Endothelial cell of umbilical vein (primary cell): ENCODE results near the gene ARFGAP3. TPM values are rescaled to one million over a fixed set of nuclear protein-coding genes. Genes with fewer than 3 reads are reported as not detected.

Experiments
- BruUV-seq: library from RNA; stranded (reverse); fragments of 400-500 nt; replicated peaks from 2 replicates; lab custom pipeline; 2021; lab: Mats Ljungman, UMichigan
- CTCF ChIA-PET: fragments of 300-600, 350-600 bp; sonication (Branson Sonifier 250); formaldehyde crosslinking; loops from one replicate; lab custom pipeline; 2021; ENCODE audit warnings: antibody characterized with exemption, inconsistent platforms; lab: Charles Lee
- POLR2A ChIA-PET: fragments of 300-600, 350-600 bp; sonication (Branson Sonifier 250); formaldehyde crosslinking; loops from one replicate; lab custom pipeline; 2021; ENCODE audit warnings: antibody characterized with exemption, inconsistent platforms; lab: Charles Lee
- DNase-seq: peaks from one replicate; pipeline ENCODE4 v3.0.0-alpha.2; 2011; ENCODE audit warnings: low read depth, low spot score
- FAIRE-seq: peaks from 2 replicates; lab custom pipeline; 2011; peaks lifted over from hg19 to GRCh38; lab: Jason Lieb, UNC
- H2AFZ ChIP-seq: 2 replicates; pipeline ENCODE4 v1.6.0; 2012; ENCODE audit warnings: low read depth, low read length, control low read depth, inconsistent platforms
- H3K27ac ChIP-seq: 2 replicates; pipeline ENCODE4 v1.5.1; 2011; ENCODE audit warnings: low read depth, mild to moderate bottlenecking, control low read depth, low read length, moderate library complexity; ENCODE audit not compliant: insufficient read depth
- H3K27me3 ChIP-seq, 2 experiments: 2 replicates each; pipeline versions ENCODE4 v1.6.0 to v1.6.1; 2011; ENCODE audit warnings: low read length in 2 of 2, mixed read lengths in 1 of 2; ENCODE audit not compliant: control insufficient read depth in 2 of 2, insufficient read depth in 2 of 2
- H3K36me3 ChIP-seq, 2 experiments: 2 replicates in 1 of 2; 3 replicates in 1 of 2; pipeline ENCODE4 v1.5.1; 2011; ENCODE audit warnings: low read length in 2 of 2, mild to moderate bottlenecking in 1 of 2, moderate library complexity in 1 of 2; ENCODE audit not compliant: control insufficient read depth in 2 of 2, insufficient read depth in 2 of 2; ENCODE audit errors: extremely low read depth in 1 of 2
- H3K4me1 ChIP-seq: 3 replicates; pipeline ENCODE4 v1.5.1; 2011; ENCODE audit warnings: mild to moderate bottlenecking, low read length; ENCODE audit not compliant: control insufficient read depth, insufficient read depth; ENCODE audit errors: extremely low read depth
- H3K4me2 ChIP-seq: 2 replicates; pipeline ENCODE4 v1.6.1; 2011; ENCODE audit warnings: low read length, control low read depth, mixed read lengths; ENCODE audit not compliant: insufficient read depth
- H3K4me3 ChIP-seq, 3 experiments: fragments of 200-600 bp in 1 of 3; sonication (generic), shearing (Covaris generic) in 1 of 3; replicated peaks in 1 of 3; 2 replicates each; pipeline ENCODE4 v1.5.1; 2011 to 2016; ENCODE audit warnings: control low read depth in 3 of 3, low read length in 3 of 3, mild to moderate bottlenecking in 2 of 3, inconsistent platforms in 1 of 3, low read depth in 1 of 3, moderate library complexity in 1 of 3; ENCODE audit not compliant: insufficient read depth in 1 of 3
- H3K79me2 ChIP-seq: 2 replicates; pipeline ENCODE4 v1.6.0; 2012; ENCODE audit warnings: low read length, inconsistent platforms; ENCODE audit not compliant: control insufficient read depth, insufficient read depth
- H3K9ac ChIP-seq: replicated peaks from 2 replicates; pipeline ENCODE3; 2011; ENCODE audit warnings: low read length, control low read depth; ENCODE audit not compliant: insufficient read depth; ENCODE audit errors: extremely low read depth
- H3K9me1 ChIP-seq: replicated peaks from 3 replicates; pipeline ENCODE4 v1.6.0; 2011; ENCODE audit warnings: mild to moderate bottlenecking, low read length; ENCODE audit not compliant: control insufficient read depth, insufficient read depth; ENCODE audit errors: extremely low read depth
- H3K9me3 ChIP-seq: replicated peaks from 2 replicates; pipeline ENCODE4 v1.5.1; 2012; ENCODE audit warnings: low read length, inconsistent platforms; ENCODE audit not compliant: control insufficient read depth, insufficient read depth
- H4K20me1 ChIP-seq: replicated peaks from 2 replicates; pipeline ENCODE3; 2011; ENCODE audit warnings: mild to moderate bottlenecking, low read length; ENCODE audit not compliant: control insufficient read depth, insufficient read depth; ENCODE audit errors: extremely low read depth
- EZH2 ChIP-seq: IDR thresholded peaks from 2 replicates; pipeline ENCODE4 v1.6.1; 2012; ENCODE audit warnings: borderline replicate concordance, low read depth, mild to moderate bottlenecking, moderate library complexity, low read length, inconsistent platforms; ENCODE audit not compliant: severe bottlenecking
- FOS ChIP-seq: IDR thresholded peaks from 2 replicates; pipeline ENCODE4 v1.6.1; 2011; ENCODE audit warnings: mild to moderate bottlenecking, low read length, moderate library complexity, borderline replicate concordance; ENCODE audit not compliant: insufficient read depth
- JUN ChIP-seq: IDR thresholded peaks from 2 replicates; pipeline ENCODE4 v1.6.1; 2011; ENCODE audit warnings: borderline replicate concordance, low read depth; ENCODE audit not compliant: insufficient read length, insufficient read depth
- MAX ChIP-seq: IDR thresholded peaks from 2 replicates; pipeline ENCODE4 v1.6.1; 2011; ENCODE audit not compliant: insufficient read depth, insufficient read length
- MYC ChIP-seq: IDR thresholded peaks from one replicate; pipeline ENCODE4 v1.6.1; 2011; ENCODE audit warnings: mild to moderate bottlenecking, low read depth, low read length
- POLR2A ChIP-seq: IDR thresholded peaks from 2 replicates; pipeline ENCODE4 v1.6.1; 2012; ENCODE audit warnings: low read depth, mild to moderate bottlenecking, control low read depth, low read length
- POLR2AphosphoS5 ChIP-seq: IDR thresholded peaks from 2 replicates; pipeline ENCODE4 v1.6.1; 2012; ENCODE audit warnings: low read depth, mild to moderate bottlenecking, control low read depth, low read length, moderate library complexity; ENCODE audit not compliant: insufficient read depth
- dilution Hi-C: fragments of 300-500 bp; cut with MboI; formaldehyde crosslinking; loops from one replicate; pipeline ENCODE4 v1.15.0; 2019; ENCODE audit warnings: low sequenced_read_pairs; ENCODE audit not compliant: extremely low pct_ligation_motif_present
- intact Hi-C: fragments of 100-400 bp; cut with micrococcal nuclease; formaldehyde crosslinking; loops from one replicate; pipeline ENCODE4 v1.10.0; 2022
- polyA plus RNA-seq, 4 experiments: library from polyadenylated mRNA; depleted of rRNA in 3 of 4; stranded (reverse) in 3 of 4; unstranded in 1 of 4; fragments of >200 nt; gene quantifications; 2 replicates each; pipeline versions ENCODE4 v1.2.1 to v1.2.3, GENCODE V29; 2011 to 2012; ENCODE audit warnings: missing spikeins in 1 of 4
- total RNA-seq: library from RNA; stranded (reverse); gene quantifications from 2 replicates; pipeline ENCODE4 v1.2.3, GENCODE V29; 2021

Gene ARFGAP3
- total and polyA plus RNA-seq, 2 donors (not counting 3 experiments of a cell fraction or from before 2014, with no cell fraction given) = 29.1 to 33.4 TPM

- no peaks in the 10 kb centered on the region for H3K79me2 ChIP-seq
- no peak for TF ChIP-seq JUN
- TF ChIP-seq EZH2 = no peak
- no peak for TF ChIP-seq POLR2AphosphoS5
- TF ChIP-seq MYC = no peak
- TF ChIP-seq POLR2A = no peak
- H3K36me3 ChIP-seq = peaks cover 0 to 9% of the 10 kb centered on the region in 2 experiments
- no peak for FAIRE-seq
- no peak overlapping the region for H3K4me2 ChIP-seq
- intact Hi-C loops = no loop called here
- H3K27me3 ChIP-seq = no peaks in the 10 kb centered on the region
- DNase-seq = no peak
- no peak overlapping the region for H3K4me3 ChIP-seq
- ChIA-PET CTCF (interaction anchor here (1.0 to 1.2 kb wide), 2 partner anchors 12 to 14 kb away, joined by 3 read pairs; no protein-coding TSS in a partner anchor), POLR2A (no interaction called here)
- H3K9me1 ChIP-seq = no peaks in the 10 kb centered on the region
- H4K20me1 ChIP-seq = no peaks in the 10 kb centered on the region
- no peak overlapping the region for H3K9ac ChIP-seq
- no peak overlapping the region for H2AFZ ChIP-seq
- BruUV-seq = no TSS peak
- H3K27ac ChIP-seq = no peak overlapping the region
- no peaks in the 10 kb centered on the region for H3K9me3 ChIP-seq
- H3K4me1 ChIP-seq = peaks cover 8% of the 10 kb centered on the region
- dilution Hi-C loops = no loop called here
Measured at GRCh38 chr22:42792909-42793847, 63.9 kb downstream of the ARFGAP3 start.

DNA sequence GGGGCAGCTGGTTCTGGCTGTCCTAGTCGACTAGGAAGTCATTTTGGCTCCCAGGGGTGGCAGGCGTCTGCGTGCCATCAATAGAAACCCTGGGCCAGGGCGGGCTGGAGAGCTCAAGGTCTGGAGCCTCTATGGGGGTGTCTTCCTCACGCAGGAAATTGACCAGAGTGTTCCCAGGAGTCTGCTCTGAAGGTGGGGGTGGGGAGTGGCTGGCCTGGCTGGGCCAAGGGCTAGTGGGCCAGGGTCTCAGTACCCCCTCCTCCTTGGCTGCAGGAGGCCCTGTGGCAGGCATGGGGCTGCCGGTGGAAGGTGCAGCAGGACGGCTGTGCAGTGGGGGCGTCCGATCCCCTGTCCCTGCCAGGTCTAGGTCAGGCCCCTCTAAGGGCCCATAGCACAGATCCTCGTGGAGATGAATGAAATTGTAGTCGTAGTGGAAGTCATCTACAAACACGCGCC, 64.6 kb downstream of the ARFGAP3 start:
- intact Hi-C loops (no loop called here), dilution Hi-C loops (no loop called here)
- FAIRE-seq = no peak
- POLR2A ChIA-PET = no interaction called here
- BruUV-seq = no TSS peak
- CTCF ChIA-PET = interaction anchor here (1.0 to 1.5 kb wide), 2 partner anchors 12 to 27 kb away, joined by 3 read pairs; no protein-coding TSS in a partner anchor
- H3K36me3 ChIP-seq = peaks cover 0 to 2% of the 10 kb centered on the region in 2 experiments
- no peak overlapping the region for H3K27ac ChIP-seq
- TF ChIP-seq FOS (no peak), JUN (no peak), POLR2A (no peak), MAX (no peak)
- no peak overlapping the region for H3K4me2 ChIP-seq
- no peak overlapping the region for H2AFZ ChIP-seq
- DNase-seq = no peak
- H3K9me1 ChIP-seq = no peaks in the 10 kb centered on the region
- no peak overlapping the region for H3K4me3 ChIP-seq
- no peak overlapping the region for H3K9ac ChIP-seq
- H4K20me1 ChIP-seq = no peaks in the 10 kb centered on the region
- H3K27me3 ChIP-seq = no peaks in the 10 kb centered on the region
- no peaks in the 10 kb centered on the region for H3K79me2 ChIP-seq
- no peaks in the 10 kb centered on the region for H3K9me3 ChIP-seq
- peaks cover 7% of the 10 kb centered on the region for H3K4me1 ChIP-seq
